GM08714 (cell line): ENCODE results near the gene NCL.

Source experiments
- H3K4me3 ChIP-seq: fragments of 200-500 bp; sonication (Bioruptor generic); 2 replicates; pipeline ENCODE4 v1.5.1; 2014; ENCODE audit warnings: mild to moderate bottlenecking, low read length, inconsistent platforms
- ZNF274 ChIP-seq: IDR thresholded peaks from 2 replicates; pipeline ENCODE4 v1.6.1; 2012; ENCODE audit warnings: mild to moderate bottlenecking, low read depth, low read length

Gene NCL

GRCh38 chr2:231463698-231464575 is at the start of gene NCL:
NCL (minus strand) TSS chr2:231464484; CDS start chr2:231464353, 131 bp downstream.
- H3K4me3 ChIP-seq: peak within 1 kb of the TSS; percentile 78
- no peak for TF ChIP-seq ZNF274

- H3K4me3 ChIP-seq: peak overlapping the region; percentile 98
- TF ChIP-seq ZNF274: no peak
Observed at GRCh38 chr2:231513746-231514224, 49.5 kb upstream of the NCL start.

GRCh38 chr2:231512222-231512621 is 47.9 kb upstream of the NCL start:
- no peak overlapping the region for H3K4me3 ChIP-seq
- no peak for TF ChIP-seq ZNF274

- no peak overlapping the region for H3K4me3 ChIP-seq
- no peak for TF ChIP-seq ZNF274
Observed at GRCh38 chr2:231503766-231504165, 39.5 kb upstream of the NCL start.

GRCh38 chr2:231502596-231502995 is 38.3 kb upstream of the NCL start:
- no peak for TF ChIP-seq ZNF274
- no peak overlapping the region for H3K4me3 ChIP-seq

GRCh38 chr2:231497651-231498050 is 33.4 kb upstream of the NCL start:
- no peak for TF ChIP-seq ZNF274

GRCh38 chr2:231494669-231495068 is 30.4 kb upstream of the NCL start:
- TF ChIP-seq ZNF274: no peak
- no peak overlapping the region for H3K4me3 ChIP-seq

More at GRCh38 chr2:231497651-231498050, 33.4 kb upstream of the NCL start:
- no peak overlapping the region for H3K4me3 ChIP-seq

GRCh38 chr2:231490801-231491200 is 26.5 kb upstream of the NCL start:
- no peak overlapping the region for H3K4me3 ChIP-seq
- TF ChIP-seq ZNF274: no peak

GRCh38 chr2:231489990-231490389 is 25.7 kb upstream of the NCL start:
- H3K4me3 ChIP-seq: no peak overlapping the region
- TF ChIP-seq ZNF274: no peak

- H3K4me3 ChIP-seq: no peak overlapping the region
- no peak for TF ChIP-seq ZNF274
Observed at GRCh38 chr2:231488331-231488730, 24.0 kb upstream of the NCL start.

- no peak for TF ChIP-seq ZNF274
- no peak overlapping the region for H3K4me3 ChIP-seq
Observed at GRCh38 chr2:231486851-231487596, 22.7 kb upstream of the NCL start.

GRCh38 chr2:231483398-231484329 is 19.4 kb upstream of the NCL start:
- H3K4me3 ChIP-seq: peak overlapping the region; percentile 24; the same call in 1 of the 2 replicates

GRCh38 chr2:231482806-231483391 is 18.6 kb upstream of the NCL start:
- TF ChIP-seq ZNF274: no peak
- H3K4me3 ChIP-seq: peak overlapping the region; percentile 24; the same call in 1 of the 2 replicates

More at GRCh38 chr2:231483398-231484329, 19.4 kb upstream of the NCL start:
- no peak for TF ChIP-seq ZNF274
